ENCODE results near the gene ABCF3.

ABCF3 gene

GRCh38 chr3:184167786-184168185 lies 18.2 kb upstream of the ABCF3 start:
- no peak for DNase-seq

DNA sequence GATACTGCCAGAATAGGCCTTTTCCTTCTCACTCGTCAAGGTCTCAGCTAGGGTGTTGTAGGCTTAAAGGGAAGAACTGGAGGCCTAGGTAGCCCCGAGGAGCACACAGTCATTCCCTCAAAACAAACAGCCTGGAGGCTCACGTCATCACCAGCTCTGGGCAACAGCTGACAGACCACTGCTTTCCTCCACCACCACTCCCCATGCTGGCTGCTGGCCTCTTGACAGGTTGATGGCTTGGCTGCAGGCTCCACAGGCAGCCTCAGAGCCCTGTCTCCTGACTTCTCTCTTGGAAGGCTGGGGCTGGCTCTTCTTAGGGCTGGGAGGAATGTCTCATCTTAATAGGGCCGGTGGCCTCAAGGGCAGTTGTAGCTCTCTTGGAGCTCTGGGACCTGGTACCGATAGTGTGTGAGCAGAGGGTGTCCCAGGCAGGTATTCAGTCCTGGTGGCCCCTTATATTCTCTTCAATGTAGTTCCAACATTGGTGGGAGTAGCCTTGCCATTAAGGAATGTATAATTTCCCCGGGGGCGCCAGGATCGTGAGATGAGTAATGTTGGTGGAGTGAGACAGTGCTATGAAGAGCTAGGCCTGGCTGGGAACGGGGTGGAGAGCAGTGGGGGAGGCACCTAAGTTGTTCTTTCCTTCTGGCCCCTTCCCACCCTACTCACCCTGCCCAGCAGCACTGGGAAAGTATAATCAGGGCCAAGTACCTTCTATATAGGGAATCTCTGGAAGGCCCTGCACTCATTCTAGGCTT lies 17.5 kb upstream of the ABCF3 start:
- DNase-seq, result no peak

DNA sequence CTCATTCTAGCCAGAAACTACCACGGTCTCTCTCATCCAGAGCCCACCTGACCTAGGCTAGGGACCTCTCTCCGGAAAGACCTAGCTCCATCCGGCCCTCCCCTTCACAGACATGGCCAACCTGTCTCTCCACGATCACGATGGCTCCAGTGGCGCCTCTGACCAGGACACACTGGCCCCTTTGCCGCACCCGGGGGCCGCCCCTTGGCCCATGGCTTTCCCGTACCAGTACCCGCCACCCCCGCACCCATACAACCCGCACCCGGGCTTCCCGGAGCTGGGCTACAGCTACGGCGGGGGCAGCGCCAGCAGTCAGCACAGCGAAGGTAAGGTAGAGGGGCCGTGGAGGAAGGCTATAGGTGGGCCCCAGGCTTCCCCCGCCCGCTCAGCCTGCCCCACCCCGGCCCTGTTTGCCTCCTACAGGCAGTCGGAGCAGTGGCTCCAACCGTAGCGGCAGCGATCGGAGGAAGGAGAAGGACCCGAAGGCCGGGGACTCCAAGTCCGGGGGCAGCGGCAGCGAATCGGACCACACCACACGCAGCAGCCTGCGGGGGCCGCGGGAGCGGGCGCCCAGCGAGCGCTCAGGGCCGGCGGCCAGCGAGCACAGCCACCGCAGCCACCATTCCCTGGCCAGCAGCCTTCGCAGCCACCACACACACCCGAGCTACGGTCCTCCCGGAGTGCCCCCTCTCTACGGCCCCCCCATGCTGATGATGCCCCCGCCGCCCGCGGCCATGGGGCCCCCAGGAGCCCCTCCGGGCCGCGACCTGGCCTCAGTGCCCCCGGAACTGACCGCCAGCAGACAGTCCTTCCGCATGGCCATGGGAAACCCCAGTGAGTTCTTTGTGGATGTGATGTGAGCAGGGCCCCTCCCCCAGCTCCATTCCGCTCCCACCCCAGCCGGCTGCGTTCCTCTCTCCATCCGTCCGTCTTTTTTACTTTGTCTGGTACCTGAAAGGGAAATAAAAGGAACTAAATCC lies 15.8 kb upstream of the ABCF3 start:
- no peak for DNase-seq

GRCh38 chr3:184171562-184171961 lies 14.4 kb upstream of the ABCF3 start:
- DNase-seq, result no peak

- DNase-seq, result no peak
Measured at GRCh38 chr3:184172681-184173373, 13.2 kb upstream of the ABCF3 start.

DNA sequence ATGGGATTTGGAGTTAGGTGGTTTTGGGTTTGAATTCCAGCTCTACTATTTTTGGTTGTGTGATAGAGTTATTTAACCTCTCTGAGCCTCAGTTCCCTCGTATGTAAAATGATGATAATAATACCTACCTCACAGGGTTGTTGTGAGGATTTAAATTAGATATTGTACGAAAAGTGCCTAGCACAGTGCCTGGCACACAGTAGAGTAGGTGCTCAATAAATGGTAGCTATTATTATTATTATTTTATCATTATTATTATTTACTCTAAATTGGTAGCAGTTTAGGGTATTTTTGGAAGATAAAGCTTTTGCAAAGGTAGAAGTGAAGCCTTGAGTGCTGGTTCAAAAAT lies 12.7 kb upstream of the ABCF3 start:
- no peak for DNase-seq

GRCh38 chr3:184174284-184174645 lies 11.7 kb upstream of the ABCF3 start:
- peak; percentile 51 for DNase-seq

DNA sequence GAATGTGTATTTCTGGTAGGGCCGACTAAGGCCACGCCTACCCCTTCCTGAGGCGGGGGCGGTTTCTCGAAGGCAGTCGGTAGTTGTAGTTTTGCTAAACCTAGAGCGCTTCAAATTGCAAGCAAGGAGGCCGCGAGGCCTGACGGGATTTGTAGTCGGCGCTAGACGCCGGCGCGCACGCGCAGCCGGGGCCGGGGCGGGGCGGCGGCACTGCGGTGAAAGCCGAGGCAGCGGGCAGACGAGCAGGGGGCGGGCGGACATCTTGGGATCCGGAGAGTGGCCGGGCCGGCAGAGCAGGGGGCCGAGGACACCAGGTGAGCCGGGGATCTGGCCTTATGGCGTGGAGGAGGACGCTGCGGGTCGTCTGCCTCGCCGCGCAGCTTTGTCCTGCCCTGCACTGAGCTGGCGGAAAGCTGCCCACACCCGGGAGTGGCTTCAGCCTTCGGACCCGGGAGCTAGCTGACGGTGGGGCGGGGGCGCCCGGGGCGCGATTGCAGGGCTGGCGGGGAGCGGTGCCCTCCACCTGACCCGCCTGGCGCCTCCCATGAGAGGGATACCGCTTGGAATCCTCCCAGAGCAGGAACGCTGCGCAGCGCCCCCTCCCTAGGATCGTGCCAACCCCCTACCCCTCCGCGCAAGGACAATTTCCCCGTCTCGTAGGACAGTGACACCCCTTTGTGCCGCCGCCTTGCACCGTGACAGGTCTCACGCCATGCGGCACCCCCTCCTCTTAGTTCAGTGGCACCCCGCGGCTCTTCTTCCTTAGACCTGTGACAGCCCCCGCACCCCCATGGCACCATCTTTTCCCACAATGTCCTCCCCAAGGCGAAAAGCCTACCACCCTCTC lies 11.1 kb upstream of the ABCF3 start, which contains the start of gene AP2M1:
AP2M1 (plus strand) TSS at position 210 of the 847 bp plus-strand sequence. CDS start 2,139 bp downstream, outside the sequence.
- DNase-seq, result peak; percentile 99

- DNase-seq, result no peak
Measured at GRCh38 chr3:184175506-184175905, 10.5 kb upstream of the ABCF3 start.

DNA sequence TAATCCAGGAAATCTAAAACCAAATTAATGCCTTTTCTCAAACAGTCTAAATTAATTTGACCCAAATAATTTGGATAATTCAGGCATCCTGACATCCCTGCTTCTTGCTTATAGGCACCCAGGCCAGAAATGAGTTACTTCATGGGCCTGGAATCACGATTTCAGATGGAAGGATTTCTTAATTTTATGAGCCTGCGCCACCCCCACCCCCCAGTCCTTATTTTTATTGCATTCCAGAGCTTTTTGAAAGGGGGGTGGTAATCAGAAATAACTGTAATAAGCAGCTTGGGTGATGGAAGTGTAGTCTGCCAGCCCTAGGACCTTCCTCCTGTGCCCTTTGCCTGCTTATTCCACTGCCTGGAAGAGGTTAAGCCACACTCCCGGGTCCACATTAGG lies 10.0 kb upstream of the ABCF3 start:
- no peak for DNase-seq

GRCh38 chr3:184176377-184177330 lies 9.3 kb upstream of the ABCF3 start:
- DNase-seq, result peak; percentile 62

DNA sequence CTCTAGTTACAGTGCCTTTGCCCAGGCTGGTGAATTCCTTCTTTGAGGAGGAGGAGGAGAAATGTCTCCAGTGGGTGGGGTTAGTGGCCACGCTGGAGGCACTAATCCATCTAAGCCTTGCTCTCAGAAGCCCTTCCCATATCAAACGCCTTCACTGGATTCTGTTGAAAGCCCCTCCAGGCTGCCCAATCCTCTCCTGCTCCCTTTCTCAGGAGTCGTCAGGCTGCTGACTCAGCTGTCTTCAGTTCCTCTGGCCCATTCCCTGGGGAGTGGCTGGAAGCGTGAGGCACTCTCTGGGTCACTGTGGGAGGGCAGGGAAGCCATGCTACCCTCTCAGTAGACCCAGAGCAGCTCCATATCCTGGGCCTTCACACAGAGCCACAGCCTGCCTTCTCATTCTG lies 8.7 kb upstream of the ABCF3 start:
- no peak for DNase-seq

- no peak for DNase-seq
Measured at GRCh38 chr3:184177767-184178306, 8.2 kb upstream of the ABCF3 start.

GRCh38 chr3:184178521-184179138 lies 7.4 kb upstream of the ABCF3 start:
- DNase-seq, result no peak

DNA sequence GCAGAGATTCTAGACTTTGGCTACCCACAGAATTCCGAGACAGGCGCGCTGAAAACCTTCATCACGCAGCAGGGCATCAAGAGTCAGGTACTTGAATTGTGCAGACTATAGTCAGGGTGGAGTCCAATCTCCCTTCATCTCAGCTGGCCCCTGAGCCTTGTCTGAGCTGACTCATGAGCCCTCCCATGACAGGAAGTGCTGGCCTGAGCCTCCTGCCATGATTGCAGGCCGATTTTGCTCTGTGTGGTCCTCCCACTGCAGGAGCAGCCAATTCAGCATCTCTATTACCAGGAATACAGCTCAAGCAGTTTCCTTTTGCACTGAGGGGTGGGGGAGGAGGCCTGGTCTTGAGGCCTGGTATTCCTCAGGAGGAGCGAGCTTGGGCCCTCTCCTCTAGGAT lies 5.8 kb upstream of the ABCF3 start:
- DNase-seq, result no peak

- DNase-seq, result no peak
Measured at GRCh38 chr3:184181596-184181995, 4.4 kb upstream of the ABCF3 start.

GRCh38 chr3:184183679-184184078 lies 2.3 kb upstream of the ABCF3 start:
- DNase-seq, result no peak

DNA sequence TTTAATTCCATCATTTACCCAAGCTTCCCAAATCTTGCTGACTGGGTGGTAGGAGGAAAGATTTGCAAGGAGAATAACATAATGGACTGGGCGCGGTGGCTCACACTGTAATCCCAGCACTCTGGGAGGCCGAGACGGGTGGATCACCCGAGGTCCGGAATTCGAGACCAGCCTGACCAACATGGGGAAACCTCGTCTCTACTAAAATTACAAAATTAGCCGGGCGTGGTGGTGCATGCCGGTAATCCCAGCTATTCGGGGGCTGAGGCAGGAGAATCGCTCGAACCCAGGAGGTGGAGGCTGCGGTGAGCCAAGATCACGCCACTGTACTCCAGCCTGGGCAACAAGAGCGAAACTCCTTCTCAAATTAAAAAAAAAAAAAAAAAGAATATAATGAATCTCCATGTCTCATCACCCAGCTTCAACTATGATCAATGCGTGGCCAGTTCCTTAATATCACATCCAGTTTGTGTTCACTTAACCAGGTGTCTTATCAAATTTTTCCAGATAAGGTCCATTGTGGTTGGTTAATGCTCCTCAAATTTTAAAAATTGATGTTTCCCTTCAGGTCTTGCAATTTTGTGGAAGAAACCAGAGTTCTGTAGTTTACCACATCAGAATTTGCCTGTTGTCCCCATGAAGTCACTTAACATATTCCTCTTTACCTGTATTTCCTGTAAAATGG lies 1.3 kb upstream of the ABCF3 start:
- DNase-seq, result no peak

DNA sequence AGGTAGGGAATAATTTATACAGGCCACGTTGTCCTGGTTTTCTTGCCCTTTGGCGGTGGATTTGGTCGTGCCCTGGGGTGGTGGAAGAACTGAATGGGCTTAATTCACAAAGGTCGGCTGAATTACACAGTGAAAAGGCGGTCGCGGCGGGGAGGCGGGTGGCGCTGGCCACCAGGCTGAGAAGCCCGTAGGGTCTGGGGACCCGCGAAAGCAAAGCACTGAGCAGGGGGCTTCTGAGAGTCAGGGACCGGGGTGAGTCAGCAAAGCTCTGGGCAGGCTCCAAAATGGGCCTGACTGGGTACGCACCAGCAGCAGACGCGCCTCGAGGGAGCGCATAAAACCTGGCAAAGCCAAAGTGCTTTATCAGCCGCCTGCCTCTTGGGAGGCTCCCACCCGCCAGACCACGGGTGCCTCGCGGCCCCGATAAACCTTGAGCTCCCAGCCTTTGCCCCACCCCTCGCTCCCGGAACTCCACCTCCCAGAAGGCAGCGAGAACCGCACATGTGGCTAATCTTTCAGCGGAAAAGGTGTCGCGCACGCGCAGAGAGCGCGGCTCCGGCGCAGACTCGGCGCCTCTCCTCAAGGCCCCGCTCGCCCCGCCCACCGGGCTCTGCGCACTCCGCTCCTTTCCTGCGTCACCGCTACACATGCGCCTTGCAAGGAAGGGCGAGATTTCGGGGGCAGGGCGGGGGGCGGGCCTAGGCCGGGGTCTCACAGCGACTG lies 377 bp upstream of the ABCF3 start:
- DNase-seq, result peak; percentile 100
